H9 (cell line): Measurements from ENCODE around the gene IRX5. TPM values are rescaled to one million over a fixed set of nuclear protein-coding genes. Genes with fewer than 3 reads are reported as not detected.

Source experiments
- DNase-seq: peaks from one replicate; pipeline ENCODE4 v3.0.0-alpha.2; 2017
- H2AFZ ChIP-seq: one replicate; pipeline ENCODE4 v1.6.1; 2013; ENCODE audit warnings: mild to moderate bottlenecking, low read length, control low read depth, moderate library complexity
- H2AK5ac ChIP-seq: 2 replicates; pipeline ENCODE4 v1.6.1; 2013; ENCODE audit warnings: low read length, control low read depth, mixed read lengths; ENCODE audit not compliant: insufficient read length
- H2BK120ac ChIP-seq: one replicate; pipeline ENCODE4 v1.6.1; 2013; ENCODE audit warnings: low read depth, mild to moderate bottlenecking, low read length, control low read depth, inconsistent platforms; ENCODE audit not compliant: poor library complexity, severe bottlenecking
- H2BK12ac ChIP-seq: 2 replicates; pipeline ENCODE4 v1.6.1; 2013; ENCODE audit warnings: low read length, control low read depth, mixed read lengths, low read depth; ENCODE audit not compliant: insufficient read length
- H2BK15ac ChIP-seq: 2 replicates; pipeline ENCODE4 v1.6.1; 2013; ENCODE audit warnings: low read depth, low read length, control low read depth
- H2BK20ac ChIP-seq: one replicate; pipeline ENCODE4 v1.6.1; 2013; ENCODE audit warnings: low read depth, mild to moderate bottlenecking, low read length, control low read depth, inconsistent platforms; ENCODE audit not compliant: poor library complexity, severe bottlenecking
- H2BK5ac ChIP-seq: 2 replicates; pipeline ENCODE4 v1.6.1; 2013; ENCODE audit warnings: low read length, control low read depth, mixed read lengths; ENCODE audit not compliant: insufficient read length
- H3K14ac ChIP-seq: 2 replicates; pipeline ENCODE4 v1.6.1; 2013; ENCODE audit warnings: low read length, control low read depth; ENCODE audit not compliant: insufficient read depth
- H3K18ac ChIP-seq: 2 replicates; pipeline ENCODE4 v1.6.1; 2013; ENCODE audit warnings: low read depth, mild to moderate bottlenecking, mixed read lengths, low read length, control low read depth; ENCODE audit not compliant: insufficient read length
- H3K23ac ChIP-seq: 2 replicates; pipeline ENCODE4 v1.6.1; 2013; ENCODE audit warnings: low read length, control low read depth, mixed read lengths, low read depth; ENCODE audit not compliant: insufficient read length
- H3K23me2 ChIP-seq: 2 replicates; pipeline ENCODE4 v1.6.1; 2013; ENCODE audit warnings: low read depth, mild to moderate bottlenecking, mixed read lengths, low read length, control low read depth; ENCODE audit not compliant: insufficient read length, poor library complexity, severe bottlenecking
- H3K27ac ChIP-seq: 2 replicates; pipeline ENCODE4 v1.5.1; 2013; ENCODE audit warnings: low read length, control low read depth, mixed read lengths, low read depth; ENCODE audit not compliant: insufficient read length
- H3K27me3 ChIP-seq: 2 replicates; pipeline ENCODE4 v1.6.1; 2013; ENCODE audit warnings: low read length, control low read depth, inconsistent platforms; ENCODE audit not compliant: insufficient read depth
- H3K4ac ChIP-seq: 2 replicates; pipeline ENCODE4 v1.6.1; 2013; ENCODE audit warnings: low read depth, mild to moderate bottlenecking, control low read depth, inconsistent platforms, low read length, moderate library complexity
- H3K4me1 ChIP-seq: 2 replicates; pipeline ENCODE4 v1.6.1; 2013; ENCODE audit warnings: low read length, control low read depth, inconsistent platforms; ENCODE audit not compliant: insufficient read depth
- H3K4me2 ChIP-seq: 2 replicates; pipeline ENCODE4 v1.6.1; 2013; ENCODE audit warnings: low read length, control low read depth, mixed read lengths; ENCODE audit not compliant: insufficient read length, insufficient read depth
- H3K56ac ChIP-seq: 2 replicates; pipeline ENCODE4 v1.6.1; 2013; ENCODE audit warnings: low read depth, mild to moderate bottlenecking, mixed read lengths, low read length, control low read depth; ENCODE audit not compliant: insufficient read length
- H3K79me1 ChIP-seq: 2 replicates; pipeline ENCODE4 v1.6.1; 2013; ENCODE audit warnings: low read depth, mild to moderate bottlenecking, moderate library complexity, low read length, control low read depth, inconsistent platforms; ENCODE audit not compliant: insufficient read depth, poor library complexity, severe bottlenecking
- H3K79me2 ChIP-seq: 2 replicates; pipeline ENCODE4 v1.6.1; 2013; ENCODE audit warnings: low read length, control low read depth, inconsistent platforms; ENCODE audit not compliant: insufficient read depth
- H3K9ac ChIP-seq: 2 replicates; pipeline ENCODE4 v1.6.1; 2013; ENCODE audit warnings: low read length, control low read depth, mixed read lengths; ENCODE audit not compliant: insufficient read length; ENCODE audit errors: extremely low read depth
- H3K9me3 ChIP-seq: one replicate; pipeline ENCODE4 v1.6.1; 2013; ENCODE audit warnings: low read depth, low read length, inconsistent platforms; ENCODE audit not compliant: control insufficient read depth
- H3T11ph ChIP-seq: one replicate; pipeline ENCODE4 v1.6.1; 2013; ENCODE audit warnings: mild to moderate bottlenecking, low read length, control low read depth, inconsistent platforms
- H4K20me1 ChIP-seq: one replicate; pipeline ENCODE4 v1.6.1; 2013; ENCODE audit not compliant: control insufficient read depth, insufficient read length, insufficient read depth
- H4K5ac ChIP-seq: 2 replicates; pipeline ENCODE4 v1.6.1; 2013; ENCODE audit warnings: low read depth, mild to moderate bottlenecking, mixed read lengths, low read length, control low read depth; ENCODE audit not compliant: insufficient read length
- H4K8ac ChIP-seq: replicated peaks from 2 replicates; pipeline ENCODE4 v1.6.1; 2013; ENCODE audit warnings: low read length, control low read depth, mixed read lengths, low read depth; ENCODE audit not compliant: insufficient read length
- H4K91ac ChIP-seq: 2 replicates; pipeline ENCODE4 v1.6.1; 2013; ENCODE audit warnings: low read depth, mild to moderate bottlenecking, moderate library complexity, mixed read lengths, low read length, control low read depth; ENCODE audit not compliant: insufficient read length
- H3K27ac Mint-ChIP-seq, 3 experiments: 2 replicates in 2 of 3; 3 replicates in 1 of 3; pipeline ENCODE4 v1.8.0; 2020 to 2021; ENCODE audit warnings: mixed read lengths in 3 of 3, mild to moderate bottlenecking in 1 of 3, moderate library complexity in 1 of 3
- H3K27me3 Mint-ChIP-seq: 2 replicates; pipeline ENCODE4 v1.8.0; 2021; ENCODE audit warnings: low read depth, mild to moderate bottlenecking, moderate library complexity, mixed read lengths
- H3K36me3 Mint-ChIP-seq, 3 experiments: 2 replicates in 2 of 3; 3 replicates in 1 of 3; pipeline ENCODE4 v1.8.0; 2020 to 2021; ENCODE audit warnings: low read depth in 3 of 3, mixed read lengths in 3 of 3; ENCODE audit not compliant: insufficient read depth in 1 of 3
- H3K4me1 Mint-ChIP-seq, 2 experiments: 2 replicates each; pipeline ENCODE4 v1.8.0; 2020; ENCODE audit warnings: mixed read lengths in 2 of 2
- H3K4me3 Mint-ChIP-seq, 2 experiments: 2 replicates in 1 of 2; 3 replicates in 1 of 2; pipeline ENCODE4 v1.8.0; 2020 to 2021; ENCODE audit warnings: mild to moderate bottlenecking in 2 of 2, mixed read lengths in 2 of 2, moderate library complexity in 1 of 2
- H3K9me3 Mint-ChIP-seq, 2 experiments: 2 replicates in 1 of 2; 3 replicates in 1 of 2; pipeline ENCODE4 v1.8.0; 2020; ENCODE audit warnings: mild to moderate bottlenecking in 2 of 2, mixed read lengths in 2 of 2, moderate library complexity in 1 of 2
- WGBS: extraction: QIAGEN DNeasy Blood & Tissue Kit; methylation state at CpG from one replicate; pipeline ENCODE4 v1.1.7; 2013; ENCODE audit warnings: missing lambda C conversion rate, low lambda C conversion rate, mixed read lengths; ENCODE audit not compliant: insufficient read length; ENCODE audit errors: extremely low coverage; 5-methylcytosine and 5-hydroxymethylcytosine counted together
- total RNA-seq: library from RNA; stranded (reverse); gene quantifications from 2 replicates; pipeline ENCODE4 v1.2.1, GENCODE V29; 2021
- TF ChIP-seq, protein P1 (sequence below): fragments of 200-600 bp; sonication (generic); conservative IDR thresholded peaks from 3 replicates; pipeline ENCODE4 v1.8.0; 2021; ENCODE audit warnings: antibody characterized with exemption, mild to moderate bottlenecking

IRX5 gene
- total RNA-seq, 1 experiment from 2014 or later: 0.59 TPM

DNA sequence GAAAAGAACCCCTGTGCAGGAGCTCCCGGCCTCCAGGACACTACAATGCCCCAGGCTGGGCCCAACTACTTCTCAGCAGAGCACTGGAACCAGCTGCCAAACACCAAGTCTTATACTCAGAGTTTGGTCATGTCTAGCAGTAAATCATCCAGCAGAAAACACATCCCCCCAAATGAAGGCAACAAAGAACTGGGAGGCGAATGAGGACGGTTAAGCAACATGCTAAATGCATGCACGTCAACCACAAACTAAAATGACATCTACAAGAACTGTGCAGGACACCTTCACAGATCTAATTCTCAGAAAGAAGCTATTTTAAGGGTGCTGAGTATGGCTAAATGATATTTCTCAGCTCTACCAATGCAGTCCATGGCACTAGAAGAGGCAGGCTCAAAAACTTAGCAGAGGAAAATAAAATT lies 7.6 kb upstream of the IRX5 start:
- WGBS: no CpG with 5 or more reads among the region's 4 CpGs
- H3K9me3 ChIP-seq: no peaks in the 10 kb centered on the region
- H3K36me3 Mint-ChIP-seq: no peaks in the 10 kb centered on the region
- peaks cover 15% of the 10 kb centered on the region for H3K27me3 ChIP-seq
- peaks cover 32% of the 10 kb centered on the region for H3K27me3 Mint-ChIP-seq
- no peak overlapping the region for H2BK20ac ChIP-seq
- H3K27ac ChIP-seq: no peak overlapping the region
- H3K4me3 Mint-ChIP-seq: no peak overlapping the region
- H2BK12ac ChIP-seq: no peak overlapping the region
- H2AK5ac ChIP-seq: no peak overlapping the region
- no peak overlapping the region for H3K23ac ChIP-seq
- no peak overlapping the region for H4K5ac ChIP-seq
- H3K23me2 ChIP-seq: no peaks in the 10 kb centered on the region
- no peak overlapping the region for H4K8ac ChIP-seq
- H3K4ac ChIP-seq: no peak overlapping the region
- H4K91ac ChIP-seq: no peak overlapping the region
- H3K18ac ChIP-seq: no peak overlapping the region
- H3K9me3 Mint-ChIP-seq: no peaks in the 10 kb centered on the region
- no peak for DNase-seq
- H3T11ph ChIP-seq: no peak overlapping the region
- no peak overlapping the region; a peak in 1 of 7 replicates for H3K27ac Mint-ChIP-seq
- H3K4me2 ChIP-seq: no peak overlapping the region
- H3K14ac ChIP-seq: no peak overlapping the region
- H2AFZ ChIP-seq: no peak overlapping the region
- no peak overlapping the region for H2BK5ac ChIP-seq
- peaks cover 10 to 18% of the 10 kb centered on the region in 2 experiments for H3K4me1 Mint-ChIP-seq
- TF ChIP-seq, protein P1, sequence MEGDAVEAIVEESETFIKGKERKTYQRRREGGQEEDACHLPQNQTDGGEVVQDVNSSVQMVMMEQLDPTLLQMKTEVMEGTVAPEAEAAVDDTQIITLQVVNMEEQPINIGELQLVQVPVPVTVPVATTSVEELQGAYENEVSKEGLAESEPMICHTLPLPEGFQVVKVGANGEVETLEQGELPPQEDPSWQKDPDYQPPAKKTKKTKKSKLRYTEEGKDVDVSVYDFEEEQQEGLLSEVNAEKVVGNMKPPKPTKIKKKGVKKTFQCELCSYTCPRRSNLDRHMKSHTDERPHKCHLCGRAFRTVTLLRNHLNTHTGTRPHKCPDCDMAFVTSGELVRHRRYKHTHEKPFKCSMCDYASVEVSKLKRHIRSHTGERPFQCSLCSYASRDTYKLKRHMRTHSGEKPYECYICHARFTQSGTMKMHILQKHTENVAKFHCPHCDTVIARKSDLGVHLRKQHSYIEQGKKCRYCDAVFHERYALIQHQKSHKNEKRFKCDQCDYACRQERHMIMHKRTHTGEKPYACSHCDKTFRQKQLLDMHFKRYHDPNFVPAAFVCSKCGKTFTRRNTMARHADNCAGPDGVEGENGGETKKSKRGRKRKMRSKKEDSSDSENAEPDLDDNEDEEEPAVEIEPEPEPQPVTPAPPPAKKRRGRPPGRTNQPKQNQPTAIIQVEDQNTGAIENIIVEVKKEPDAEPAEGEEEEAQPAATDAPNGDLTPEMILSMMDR: no peak
- no peak overlapping the region for H3K56ac ChIP-seq
- no peak overlapping the region for H2BK15ac ChIP-seq
- no peaks in the 10 kb centered on the region for H3K79me2 ChIP-seq
- no peaks in the 10 kb centered on the region for H3K79me1 ChIP-seq
- no peak overlapping the region for H2BK120ac ChIP-seq
- H3K9ac ChIP-seq: no peak overlapping the region
- no peaks in the 10 kb centered on the region for H3K4me1 ChIP-seq
- H4K20me1 ChIP-seq: no peaks in the 10 kb centered on the region
